H1 (cell line): Measurements from ENCODE around the gene AQP12A. TPM values are rescaled to one million over a fixed set of nuclear protein-coding genes. Genes with fewer than 3 reads are reported as not detected.
"Not testable (repeated sequence)": the region's sequence is repeated elsewhere in the genome, so short reads cannot be mapped to it uniquely, and the experiment has no call there.

Experiments used
- CTCF ChIA-PET: fragments of 300-600 bp; sonication (Branson Sonifier 250); formaldehyde crosslinking; loops from one replicate; lab custom pipeline; 2021; ENCODE audit not compliant: partially characterized antibody; lab: Charles Lee
- POLR2A ChIA-PET: fragments of 300-600 bp; sonication (Branson Sonifier 250); formaldehyde crosslinking; loops from one replicate; lab custom pipeline; 2021; ENCODE audit warnings: inconsistent platforms; ENCODE audit not compliant: partially characterized antibody; lab: Charles Lee
- DNase-seq, 2 experiments: peaks; one replicate each; pipeline versions ENCODE4 v3.0.0 to v3.0.0-alpha.2; 2010 to 2022; ENCODE audit warnings: low spot score in 2 of 2, low read depth in 1 of 2, mixed read lengths in 1 of 2
- FAIRE-seq: peaks from 2 replicates; lab custom pipeline; 2011; peaks lifted over from hg19 to GRCh38; lab: Jason Lieb, UNC
- H2AFZ ChIP-seq: 2 replicates; pipeline ENCODE4 v1.8.1; 2012; ENCODE audit warnings: low read length, inconsistent platforms
- H2AK5ac ChIP-seq: 2 replicates; pipeline ENCODE4 v1.6.1; 2013; ENCODE audit warnings: low read depth, low read length
- H2BK120ac ChIP-seq: replicated peaks from 2 replicates; pipeline ENCODE3; 2013; ENCODE audit warnings: low read depth, low read length, inconsistent platforms
- H2BK12ac ChIP-seq: 2 replicates; pipeline ENCODE4 v1.6.1; 2013; ENCODE audit warnings: low read depth, low read length
- H2BK15ac ChIP-seq: 2 replicates; pipeline ENCODE4 v1.6.1; 2013; ENCODE audit warnings: low read length
- H2BK20ac ChIP-seq: 2 replicates; pipeline ENCODE4 v1.6.1; 2013; ENCODE audit warnings: low read length
- H2BK5ac ChIP-seq: 2 replicates; pipeline ENCODE4 v1.6.1; 2013; ENCODE audit warnings: low read depth, low read length
- H3K14ac ChIP-seq: 2 replicates; pipeline ENCODE4 v1.6.1; 2013; ENCODE audit warnings: inconsistent platforms; ENCODE audit not compliant: insufficient read length
- H3K18ac ChIP-seq: 2 replicates; pipeline ENCODE4 v1.6.1; 2013; ENCODE audit warnings: low read length; ENCODE audit errors: extremely low read depth
- H3K23ac ChIP-seq: 2 replicates; pipeline ENCODE4 v1.6.1; 2013; ENCODE audit warnings: inconsistent platforms; ENCODE audit not compliant: insufficient read length
- H3K23me2 ChIP-seq: 2 replicates; pipeline ENCODE4 v1.6.1; 2013; ENCODE audit warnings: low read depth, low read length
- H3K27ac ChIP-seq: 2 replicates; pipeline ENCODE4 v1.6.1; 2011; ENCODE audit warnings: low read depth, low read length, inconsistent platforms
- H3K27me3 ChIP-seq, 4 experiments: replicated peaks in 1 of 4; 1 replicate in 1 of 4; 2 replicates in 3 of 4; pipeline versions ENCODE4 v1.6.1 to v1.8.1; 2011 to 2013; ENCODE audit warnings: low read length in 3 of 4, mild to moderate bottlenecking in 3 of 4, inconsistent platforms in 2 of 4, mixed read lengths in 2 of 4, moderate library complexity in 1 of 4; ENCODE audit not compliant: control insufficient read depth in 3 of 4, insufficient read depth in 3 of 4; ENCODE audit errors: extremely low read depth in 1 of 4
- H3K36me3 ChIP-seq, 4 experiments: 2 replicates each; pipeline versions ENCODE4 v1.6.1 to v1.8.1; 2011 to 2013; ENCODE audit warnings: mild to moderate bottlenecking in 4 of 4, low read length in 3 of 4, moderate library complexity in 2 of 4, control low read depth in 1 of 4, inconsistent platforms in 1 of 4; ENCODE audit not compliant: insufficient read depth in 4 of 4, control insufficient read depth in 2 of 4
- H3K4ac ChIP-seq: replicated peaks from 2 replicates; pipeline ENCODE3; 2013; ENCODE audit warnings: low read length, low read depth, mixed read lengths, inconsistent platforms; ENCODE audit not compliant: insufficient read length
- H3K4me1 ChIP-seq, 4 experiments: replicated peaks in 1 of 4; 1 replicate in 1 of 4; 2 replicates in 3 of 4; pipeline versions ENCODE4 v1.6.1 to v1.8.1; 2011 to 2013; ENCODE audit warnings: low read length in 3 of 4, inconsistent platforms in 2 of 4, mixed read lengths in 1 of 4; ENCODE audit not compliant: insufficient read depth in 4 of 4, control insufficient read depth in 3 of 4
- H3K4me2 ChIP-seq, 2 experiments: 2 replicates each; pipeline versions ENCODE4 v1.6.1 to v1.8.1; 2011 to 2013; ENCODE audit warnings: low read depth in 2 of 2, low read length in 2 of 2, control low read depth in 1 of 2, inconsistent platforms in 1 of 2, mild to moderate bottlenecking in 1 of 2; ENCODE audit not compliant: insufficient read depth in 1 of 2
- H3K4me3 ChIP-seq, 4 experiments: fragments of 200-600, 300-600 bp in 1 of 4; sonication (generic), shearing (Covaris generic), sonication (Bioruptor Twin) in 1 of 4; 2 replicates each; pipeline versions ENCODE4 v1.5.1 to v1.8.1; 2011 to 2016; ENCODE audit warnings: low read length in 4 of 4, low read depth in 3 of 4, control low read depth in 2 of 4, inconsistent platforms in 2 of 4, mild to moderate bottlenecking in 2 of 4, mixed read lengths in 1 of 4, moderate library complexity in 1 of 4; ENCODE audit not compliant: insufficient read depth in 2 of 4; ENCODE audit errors: extremely low read depth in 1 of 4
- H3K56ac ChIP-seq: replicated peaks from 2 replicates; pipeline ENCODE3; 2013; ENCODE audit warnings: low read depth, mild to moderate bottlenecking, mixed read lengths, low read length, inconsistent platforms; ENCODE audit not compliant: insufficient read length
- H3K79me1 ChIP-seq: 2 replicates; pipeline ENCODE4 v1.6.1; 2013; ENCODE audit warnings: low read depth, low read length, control low read depth
- H3K79me2 ChIP-seq, 2 experiments: 2 replicates each; pipeline versions ENCODE4 v1.6.1 to v1.8.1; 2012 to 2013; ENCODE audit warnings: low read length in 2 of 2, mild to moderate bottlenecking in 2 of 2, inconsistent platforms in 1 of 2; ENCODE audit not compliant: insufficient read depth in 2 of 2, control insufficient read depth in 1 of 2
- H3K9ac ChIP-seq, 4 experiments: replicated peaks in 1 of 4; 1 replicate in 1 of 4; 2 replicates in 3 of 4; pipeline versions ENCODE4 v1.6.1 to v1.8.1; 2011 to 2013; ENCODE audit warnings: low read depth in 3 of 4, low read length in 3 of 4, control low read depth in 2 of 4, mild to moderate bottlenecking in 2 of 4, moderate library complexity in 2 of 4, inconsistent platforms in 1 of 4; ENCODE audit errors: extremely low read depth in 1 of 4
- H3K9me3 ChIP-seq, 2 experiments: 2 replicates each; pipeline versions ENCODE4 v1.6.1 to v1.8.1; 2012 to 2013; ENCODE audit warnings: mild to moderate bottlenecking in 2 of 2, moderate library complexity in 2 of 2, control low read depth in 1 of 2, inconsistent platforms in 1 of 2, low read depth in 1 of 2, low read length in 1 of 2, mixed read lengths in 1 of 2; ENCODE audit not compliant: insufficient read depth in 2 of 2
- H4K20me1 ChIP-seq, 2 experiments: replicated peaks in 1 of 2; 2 replicates each; pipeline versions ENCODE3 to v1.8.1; 2011 to 2013; ENCODE audit warnings: inconsistent platforms in 2 of 2, low read length in 2 of 2, mild to moderate bottlenecking in 1 of 2; ENCODE audit not compliant: insufficient read depth in 2 of 2, control insufficient read depth in 1 of 2
- H4K5ac ChIP-seq: 2 replicates; pipeline ENCODE4 v1.6.1; 2013; ENCODE audit warnings: low read length, low read depth, mixed read lengths, inconsistent platforms; ENCODE audit not compliant: insufficient read length
- H4K8ac ChIP-seq: 2 replicates; pipeline ENCODE4 v1.8.0; 2013; ENCODE audit warnings: mild to moderate bottlenecking, moderate library complexity, low read length, inconsistent platforms; ENCODE audit not compliant: insufficient read depth; ENCODE audit errors: extremely low read depth
- H4K91ac ChIP-seq: replicated peaks from 2 replicates; pipeline ENCODE3; 2013; ENCODE audit warnings: low read length, mixed read lengths, inconsistent platforms; ENCODE audit not compliant: insufficient read length
- WGBS, 2 experiments: shearing (Covaris generic) in 1 of 2; methylation state at CpG; one replicate each; pipeline versions ENCODE4 v1.1.6 to v1.1.7; 2013 to 2015; ENCODE audit warnings: low lambda C conversion rate in 2 of 2, mixed read lengths in 2 of 2, inconsistent platforms in 1 of 2, low coverage in 1 of 2, missing lambda C conversion rate in 1 of 2; ENCODE audit not compliant: insufficient replicate concordance in 2 of 2, insufficient coverage in 1 of 2, insufficient read length in 1 of 2; ENCODE audit errors: extremely low coverage in 1 of 2, missing lambda C conversion rate in 1 of 2; 5-methylcytosine and 5-hydroxymethylcytosine counted together
- polyA plus RNA-seq, 7 experiments: library from polyadenylated mRNA; depleted of rRNA in 3 of 7; stranded (reverse) in 5 of 7; unstranded in 2 of 7; fragments of >200 nt in 5 of 7; fragments of 200-250 nt in 2 of 7; gene quantifications; 1 replicate in 5 of 7; 2 replicates in 1 of 7; 4 replicates in 1 of 7; pipeline versions ENCODE4 v1.2.1 to v1.2.3, GENCODE V29; 2011 to 2013; ENCODE audit warnings: missing spikeins in 2 of 7, mixed read lengths in 2 of 7
- total RNA-seq: library from RNA; stranded (reverse); fragmentation: NEBNext Ultra II Directional; extraction: Animal tissue kit (Norgen Biotek cat#: 25700); gene quantifications from 2 replicates; pipeline ENCODE4 v1.2.1, GENCODE V29; 2021

Gene AQP12A
- total and polyA plus RNA-seq, 2 of the 8 experiments (the other 6 are each of a cell fraction or from before 2014, with no cell fraction given), result not detected

DNA sequence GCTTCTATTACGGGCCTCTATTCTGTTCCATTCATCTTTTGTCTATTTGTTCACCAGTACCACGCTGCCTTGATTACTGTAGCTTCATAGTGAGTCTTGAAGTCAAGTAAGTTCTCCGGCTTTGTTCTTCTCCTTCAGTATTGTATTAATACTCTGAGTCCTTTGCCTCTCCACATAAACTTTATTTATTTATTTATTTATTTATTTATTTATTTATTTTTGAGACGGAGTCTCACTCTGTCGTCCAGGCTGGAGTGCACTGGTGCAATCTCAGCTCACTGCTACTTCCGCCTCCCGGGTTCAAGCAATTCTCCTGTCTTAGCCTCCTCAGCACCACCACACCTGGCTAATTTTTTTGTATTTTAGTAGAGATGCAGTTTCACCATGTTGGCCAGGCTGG, 31.8 kb upstream of the AQP12A start:
- H2AK5ac ChIP-seq, H2BK5ac ChIP-seq, H4K5ac ChIP-seq, FAIRE-seq, H3K56ac ChIP-seq, H2BK12ac ChIP-seq, H3K79me2 ChIP-seq, POLR2A ChIA-PET, H4K8ac ChIP-seq, H3K9ac ChIP-seq, H4K91ac ChIP-seq, H3K14ac ChIP-seq, H4K20me1 ChIP-seq, H2BK20ac ChIP-seq, H3K36me3 ChIP-seq, H3K23ac ChIP-seq, H3K27me3 ChIP-seq, H3K4me1 ChIP-seq, H3K23me2 ChIP-seq, H3K9me3 ChIP-seq, H3K27ac ChIP-seq, DNase-seq, H2BK15ac ChIP-seq, H3K4me2 ChIP-seq, H3K4ac ChIP-seq, H2BK120ac ChIP-seq, H3K4me3 ChIP-seq, H3K79me1 ChIP-seq, CTCF ChIA-PET, H2AFZ ChIP-seq, H3K18ac ChIP-seq: not testable (repeated sequence)
- WGBS, 2 experiments, result 87% methylated on average over 7 of the region's 7 CpGs; no CpG with 5 or more reads in 1 of the 2 experiments
